Endothelial cell of umbilical vein (primary cell): ENCODE data around the gene RAP1GDS1. TPM values are rescaled to one million over a fixed set of nuclear protein-coding genes. Genes with fewer than 3 reads are reported as not detected.

ENCODE experiments used
- BruUV-seq: library from RNA; stranded (reverse); fragments of 400-500 nt; replicated peaks from 2 replicates; lab custom pipeline; 2021; lab: Mats Ljungman, UMichigan
- CTCF ChIA-PET: fragments of 300-600, 350-600 bp; sonication (Branson Sonifier 250); formaldehyde crosslinking; loops from one replicate; lab custom pipeline; 2021; ENCODE audit warnings: antibody characterized with exemption, inconsistent platforms; lab: Charles Lee
- POLR2A ChIA-PET: fragments of 300-600, 350-600 bp; sonication (Branson Sonifier 250); formaldehyde crosslinking; loops from one replicate; lab custom pipeline; 2021; ENCODE audit warnings: antibody characterized with exemption, inconsistent platforms; lab: Charles Lee
- DNase-seq: peaks from one replicate; pipeline ENCODE4 v3.0.0-alpha.2; 2011; ENCODE audit warnings: low read depth, low spot score
- FAIRE-seq: peaks from 2 replicates; lab custom pipeline; 2011; peaks lifted over from hg19 to GRCh38; lab: Jason Lieb, UNC
- H2AFZ ChIP-seq: 2 replicates; pipeline ENCODE4 v1.6.0; 2012; ENCODE audit warnings: low read depth, low read length, control low read depth, inconsistent platforms
- H3K27ac ChIP-seq: 2 replicates; pipeline ENCODE4 v1.5.1; 2011; ENCODE audit warnings: low read depth, mild to moderate bottlenecking, control low read depth, low read length, moderate library complexity; ENCODE audit not compliant: insufficient read depth
- H3K27me3 ChIP-seq, 2 experiments: 2 replicates each; pipeline versions ENCODE4 v1.6.0 to v1.6.1; 2011; ENCODE audit warnings: low read length in 2 of 2, mixed read lengths in 1 of 2; ENCODE audit not compliant: control insufficient read depth in 2 of 2, insufficient read depth in 2 of 2
- H3K36me3 ChIP-seq, 2 experiments: 2 replicates in 1 of 2; 3 replicates in 1 of 2; pipeline ENCODE4 v1.5.1; 2011; ENCODE audit warnings: low read length in 2 of 2, mild to moderate bottlenecking in 1 of 2, moderate library complexity in 1 of 2; ENCODE audit not compliant: control insufficient read depth in 2 of 2, insufficient read depth in 2 of 2; ENCODE audit errors: extremely low read depth in 1 of 2
- H3K4me1 ChIP-seq: 3 replicates; pipeline ENCODE4 v1.5.1; 2011; ENCODE audit warnings: mild to moderate bottlenecking, low read length; ENCODE audit not compliant: control insufficient read depth, insufficient read depth; ENCODE audit errors: extremely low read depth
- H3K4me2 ChIP-seq: 2 replicates; pipeline ENCODE4 v1.6.1; 2011; ENCODE audit warnings: low read length, control low read depth, mixed read lengths; ENCODE audit not compliant: insufficient read depth
- H3K4me3 ChIP-seq, 3 experiments: fragments of 200-600 bp in 1 of 3; sonication (generic), shearing (Covaris generic) in 1 of 3; replicated peaks in 1 of 3; 2 replicates each; pipeline ENCODE4 v1.5.1; 2011 to 2016; ENCODE audit warnings: control low read depth in 3 of 3, low read length in 3 of 3, mild to moderate bottlenecking in 2 of 3, inconsistent platforms in 1 of 3, low read depth in 1 of 3, moderate library complexity in 1 of 3; ENCODE audit not compliant: insufficient read depth in 1 of 3
- H3K79me2 ChIP-seq: 2 replicates; pipeline ENCODE4 v1.6.0; 2012; ENCODE audit warnings: low read length, inconsistent platforms; ENCODE audit not compliant: control insufficient read depth, insufficient read depth
- H3K9ac ChIP-seq: replicated peaks from 2 replicates; pipeline ENCODE3; 2011; ENCODE audit warnings: low read length, control low read depth; ENCODE audit not compliant: insufficient read depth; ENCODE audit errors: extremely low read depth
- H3K9me1 ChIP-seq: replicated peaks from 3 replicates; pipeline ENCODE4 v1.6.0; 2011; ENCODE audit warnings: mild to moderate bottlenecking, low read length; ENCODE audit not compliant: control insufficient read depth, insufficient read depth; ENCODE audit errors: extremely low read depth
- H3K9me3 ChIP-seq: replicated peaks from 2 replicates; pipeline ENCODE4 v1.5.1; 2012; ENCODE audit warnings: low read length, inconsistent platforms; ENCODE audit not compliant: control insufficient read depth, insufficient read depth
- H4K20me1 ChIP-seq: replicated peaks from 2 replicates; pipeline ENCODE3; 2011; ENCODE audit warnings: mild to moderate bottlenecking, low read length; ENCODE audit not compliant: control insufficient read depth, insufficient read depth; ENCODE audit errors: extremely low read depth
- EZH2 ChIP-seq: IDR thresholded peaks from 2 replicates; pipeline ENCODE4 v1.6.1; 2012; ENCODE audit warnings: borderline replicate concordance, low read depth, mild to moderate bottlenecking, moderate library complexity, low read length, inconsistent platforms; ENCODE audit not compliant: severe bottlenecking
- dilution Hi-C: fragments of 300-500 bp; cut with MboI; formaldehyde crosslinking; loops from one replicate; pipeline ENCODE4 v1.15.0; 2019; ENCODE audit warnings: low sequenced_read_pairs; ENCODE audit not compliant: extremely low pct_ligation_motif_present
- intact Hi-C: fragments of 100-400 bp; cut with micrococcal nuclease; formaldehyde crosslinking; loops from one replicate; pipeline ENCODE4 v1.10.0; 2022
- polyA plus RNA-seq, 4 experiments: library from polyadenylated mRNA; depleted of rRNA in 3 of 4; stranded (reverse) in 3 of 4; unstranded in 1 of 4; fragments of >200 nt; gene quantifications; 2 replicates each; pipeline versions ENCODE4 v1.2.1 to v1.2.3, GENCODE V29; 2011 to 2012; ENCODE audit warnings: missing spikeins in 1 of 4
- total RNA-seq: library from RNA; stranded (reverse); gene quantifications from 2 replicates; pipeline ENCODE4 v1.2.3, GENCODE V29; 2021
- TF ChIP-seq, protein P1 (sequence below): IDR thresholded peaks from 2 replicates; pipeline ENCODE4 v1.6.1; 2011; ENCODE audit not compliant: insufficient read depth, insufficient read length

The RAP1GDS1 gene
- total and polyA plus RNA-seq, 2 donors (not counting 3 experiments of a cell fraction or from before 2014, with no cell fraction given): 17.6 to 52.8 TPM

DNA sequence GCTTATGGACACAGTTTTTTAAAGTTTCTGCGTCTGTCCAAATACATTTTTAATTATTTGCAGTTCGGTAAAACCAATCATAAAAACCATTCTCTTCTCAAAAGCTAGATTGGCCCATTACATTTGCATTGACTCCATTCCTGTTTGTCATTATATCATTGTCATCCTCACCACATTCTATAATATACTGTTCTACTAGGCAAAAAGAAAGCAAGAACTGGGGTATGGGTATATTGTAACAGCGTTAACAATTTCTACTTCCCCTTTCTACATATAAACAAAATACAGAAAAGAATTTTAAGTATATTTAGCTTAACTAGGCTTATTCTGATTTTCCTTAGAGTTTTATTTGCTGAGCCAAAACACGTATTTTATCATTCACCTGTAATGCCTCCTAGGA is 91.8 kb downstream of the RAP1GDS1 start:
- no peak overlapping the region for H2AFZ ChIP-seq
- peaks cover 0 to 2% of the 10 kb centered on the region in 2 experiments for H3K36me3 ChIP-seq
- no peaks in the 10 kb centered on the region for H4K20me1 ChIP-seq
- H3K4me2 ChIP-seq: peak overlapping the region; percentile 75
- BruUV-seq: no TSS peak
- H3K9me1 ChIP-seq: no peaks in the 10 kb centered on the region
- peaks cover 11% of the 10 kb centered on the region for H3K4me1 ChIP-seq
- no peak overlapping the region for H3K4me3 ChIP-seq
- dilution Hi-C loops: no loop called here
- H3K9me3 ChIP-seq: no peaks in the 10 kb centered on the region
- H3K27me3 ChIP-seq: no peaks in the 10 kb centered on the region
- peaks cover 5% of the 10 kb centered on the region for H3K79me2 ChIP-seq
- CTCF ChIA-PET: no interaction called here
- TF ChIP-seq EZH2: no peak
- POLR2A ChIA-PET: no interaction called here
- H3K27ac ChIP-seq: peak overlapping the region; percentile 12
- intact Hi-C loops: loop anchor here (2.0 kb wide), 1 partner anchor 90 kb away; no protein-coding TSS in a partner anchor
- DNase-seq (no peak), FAIRE-seq (no peak)
- peak overlapping the region; percentile 43 for H3K9ac ChIP-seq

DNA sequence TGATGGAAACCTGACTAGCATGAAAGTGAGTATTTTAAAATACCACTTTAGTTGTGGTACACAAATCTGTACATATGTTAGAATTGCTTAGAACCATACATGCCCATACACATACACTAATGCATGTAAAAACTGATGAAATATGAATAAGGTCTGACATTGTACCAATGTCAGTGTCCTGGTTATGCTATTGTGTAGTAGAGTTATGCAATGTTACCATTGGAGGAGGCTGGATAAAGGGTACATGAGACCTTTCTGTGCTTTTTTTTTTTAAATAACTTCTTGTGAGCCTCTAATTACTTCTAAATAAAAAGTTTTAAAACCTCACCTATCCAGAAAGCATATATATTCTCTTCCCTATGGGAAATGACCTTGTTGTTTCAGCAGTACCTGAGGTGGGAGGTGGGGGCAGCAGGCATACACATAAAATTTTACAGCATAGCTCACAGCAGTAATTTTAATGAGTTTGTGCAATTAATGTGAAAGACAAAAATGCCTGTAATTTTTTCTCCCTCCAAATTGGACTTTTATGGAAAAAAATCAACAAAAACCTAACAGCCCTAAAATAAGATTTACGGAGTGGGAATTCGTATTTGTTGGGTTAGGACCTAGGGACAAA is 97.6 kb downstream of the RAP1GDS1 start:
- H3K9ac ChIP-seq: no peak overlapping the region
- H3K27ac ChIP-seq: no peak overlapping the region
- no peak for FAIRE-seq
- no peaks in the 10 kb centered on the region for H4K20me1 ChIP-seq
- peaks cover 0 to 2% of the 10 kb centered on the region in 2 experiments for H3K36me3 ChIP-seq
- H3K79me2 ChIP-seq: no peaks in the 10 kb centered on the region
- H3K4me2 ChIP-seq: no peak overlapping the region
- H3K4me1 ChIP-seq: peaks cover 10% of the 10 kb centered on the region
- no peaks in the 10 kb centered on the region for H3K27me3 ChIP-seq
- dilution Hi-C loops (no loop called here), intact Hi-C loops (no loop called here)
- no peaks in the 10 kb centered on the region for H3K9me3 ChIP-seq
- DNase-seq: no peak
- no peak overlapping the region for H2AFZ ChIP-seq
- H3K4me3 ChIP-seq: no peak overlapping the region
- ChIA-PET CTCF (no interaction called here), POLR2A (no interaction called here)
- H3K9me1 ChIP-seq: no peaks in the 10 kb centered on the region
- BruUV-seq: no TSS peak
- TF ChIP-seq, protein P1, sequence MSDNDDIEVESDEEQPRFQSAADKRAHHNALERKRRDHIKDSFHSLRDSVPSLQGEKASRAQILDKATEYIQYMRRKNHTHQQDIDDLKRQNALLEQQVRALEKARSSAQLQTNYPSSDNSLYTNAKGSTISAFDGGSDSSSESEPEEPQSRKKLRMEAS: no peak
